ENCODE data around the gene SENP3. TPM values are rescaled to one million over a fixed set of nuclear protein-coding genes. Genes with fewer than 3 reads are reported as not detected.

The SENP3 gene
- total and polyA plus RNA-seq, 2 donors (not counting 3 experiments of a cell fraction or from before 2014, with no cell fraction given) = 63.4 to 96.5 TPM

DNA sequence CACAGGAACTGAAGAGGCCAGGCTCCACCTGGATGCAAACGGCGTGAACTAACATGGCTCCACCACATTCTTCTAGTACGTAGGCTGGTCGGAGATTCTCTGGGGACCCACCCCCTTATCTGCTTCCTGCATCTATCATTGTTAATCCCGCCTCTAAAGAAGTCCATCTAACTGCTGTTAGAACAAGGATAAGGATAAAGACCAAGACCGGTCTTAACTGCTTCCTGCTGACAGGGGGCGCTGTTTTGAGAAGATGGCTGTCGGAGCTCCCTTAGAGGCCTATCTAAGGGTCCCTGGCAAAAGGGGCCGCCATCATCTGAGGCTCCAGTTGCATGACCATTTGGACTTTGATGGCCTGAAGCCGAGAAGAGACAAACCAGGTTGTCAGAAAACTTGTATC lies 38.7 kb upstream of the SENP3 start:
- FAIRE-seq (peak; percentile 8), DNase-seq (ENCODE audit: low read depth, low spot score) (peak; percentile 9)
- no peaks in the 10 kb centered on the region for H3K36me3 ChIP-seq (ENCODE audit: control insufficient read depth in 2 of 2, extremely low read depth in 1 of 2, insufficient read depth in 2 of 2, low read length in 2 of 2)
- no peaks in the 10 kb centered on the region for H3K4me1 ChIP-seq (ENCODE audit: control insufficient read depth, extremely low read depth, insufficient read depth, low read length)
- dilution Hi-C loops (cut with MboI; ENCODE audit: extremely low pct_ligation_motif_present, low sequenced_read_pairs) (no loop called here), intact Hi-C loops (cut with micrococcal nuclease) (loop anchor here (2.0 kb wide), 1 partner anchor 38 kb away; the partner anchor contains the start of gene SENP3)
- H3K79me2 ChIP-seq (ENCODE audit: control insufficient read depth, insufficient read depth, low read length) = no peaks in the 10 kb centered on the region
- H3K9me1 ChIP-seq (replicated peaks; ENCODE audit: control insufficient read depth, extremely low read depth, insufficient read depth, low read length) = no peaks in the 10 kb centered on the region
- POLR2A ChIA-PET = no interaction called here
- H2AFZ ChIP-seq (ENCODE audit: low read depth, low read length) = no peak overlapping the region
- H3K27ac ChIP-seq (ENCODE audit: insufficient read depth, low read depth, low read length) = no peak overlapping the region
- no peaks in the 10 kb centered on the region for H3K9me3 ChIP-seq (replicated peaks; ENCODE audit: control insufficient read depth, insufficient read depth, low read length)
- TF ChIP-seq CTCF (IDR thresholded peaks at IDR 0.05; ENCODE audit: extremely low read depth in 1 of 2, insufficient read depth in 1 of 2, low read depth in 1 of 2, low read length in 2 of 2) (peak; percentile 22 to 33), MYC (IDR thresholded peaks at IDR 0.05; ENCODE audit: low read depth, low read length) (no peak)
- H3K9ac ChIP-seq (replicated peaks; ENCODE audit: extremely low read depth, insufficient read depth, low read length) = no peak overlapping the region
- no peaks in the 10 kb centered on the region for H4K20me1 ChIP-seq (replicated peaks; ENCODE audit: control insufficient read depth, extremely low read depth, insufficient read depth, low read length)
- H3K4me3 ChIP-seq (replicated peaks in 1 of 3; ENCODE audit: insufficient read depth in 1 of 3, low read depth in 1 of 3, low read length in 3 of 3) = no peak overlapping the region
- no peaks in the 10 kb centered on the region for H3K27me3 ChIP-seq (ENCODE audit: control insufficient read depth in 2 of 2, insufficient read depth in 2 of 2, low read length in 2 of 2)
- no peak overlapping the region for H3K4me2 ChIP-seq (ENCODE audit: insufficient read depth, low read length)
- CTCF ChIA-PET = interaction anchor here (0.6 to 5.7 kb wide), 12 partner anchors 8 to 146 kb away, joined by 3 to 62 read pairs (median 4); partner anchors contain the start of genes SENP3 and TNFSF13
- BruUV-seq (replicated peaks) = no TSS peak

DNA sequence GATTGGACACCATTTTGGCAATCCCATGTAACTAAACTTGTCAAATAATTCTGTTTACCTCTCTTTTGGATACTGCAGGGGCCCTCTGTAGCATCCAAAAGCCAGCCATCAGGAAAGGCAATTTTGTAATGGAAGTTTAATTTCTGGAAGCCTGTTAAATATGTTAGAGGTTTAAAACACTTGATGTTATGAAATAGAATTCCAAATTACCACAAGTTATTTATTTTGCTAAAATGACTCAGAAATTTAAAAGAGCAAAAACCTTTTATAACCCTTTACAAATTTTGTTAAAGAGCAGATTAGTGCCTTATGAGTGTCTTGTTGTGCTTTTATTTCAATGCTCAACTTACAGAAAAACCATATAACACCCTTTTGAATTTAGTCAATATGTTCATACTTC lies 32.9 kb upstream of the SENP3 start:
- Histone ChIP-seq H3K4me3 (replicated peaks in 1 of 3; ENCODE audit: insufficient read depth in 1 of 3, low read depth in 1 of 3, low read length in 3 of 3) (no peak overlapping the region), H3K9ac (replicated peaks; ENCODE audit: extremely low read depth, insufficient read depth, low read length) (no peak overlapping the region), H3K9me3 (replicated peaks; ENCODE audit: control insufficient read depth, insufficient read depth, low read length) (no peaks in the 10 kb centered on the region), H2AFZ (ENCODE audit: low read depth, low read length) (no peak overlapping the region), H3K9me1 (replicated peaks; ENCODE audit: control insufficient read depth, extremely low read depth, insufficient read depth, low read length) (no peaks in the 10 kb centered on the region), H3K36me3 (ENCODE audit: control insufficient read depth in 2 of 2, extremely low read depth in 1 of 2, insufficient read depth in 2 of 2, low read length in 2 of 2) (no peaks in the 10 kb centered on the region), H3K4me2 (ENCODE audit: insufficient read depth, low read length) (no peak overlapping the region), H4K20me1 (replicated peaks; ENCODE audit: control insufficient read depth, extremely low read depth, insufficient read depth, low read length) (no peaks in the 10 kb centered on the region), H3K4me1 (ENCODE audit: control insufficient read depth, extremely low read depth, insufficient read depth, low read length) (no peaks in the 10 kb centered on the region), H3K27me3 (ENCODE audit: control insufficient read depth in 2 of 2, insufficient read depth in 2 of 2, low read length in 2 of 2) (no peaks in the 10 kb centered on the region), H3K79me2 (ENCODE audit: control insufficient read depth, insufficient read depth, low read length) (no peaks in the 10 kb centered on the region), H3K27ac (ENCODE audit: insufficient read depth, low read depth, low read length) (no peak overlapping the region)
- POLR2A ChIA-PET = no interaction called here
- FAIRE-seq (no peak), DNase-seq (ENCODE audit: low read depth, low spot score) (no peak)
- CTCF ChIA-PET = no interaction called here
- intact Hi-C loops (cut with micrococcal nuclease) (no loop called here), dilution Hi-C loops (cut with MboI; ENCODE audit: extremely low pct_ligation_motif_present, low sequenced_read_pairs) (no loop called here)
- no TSS peak for BruUV-seq (replicated peaks)
- no peak for TF ChIP-seq FOS (IDR thresholded peaks at IDR 0.05; ENCODE audit: borderline replicate concordance, insufficient read depth, low read length)
- no peak for TF ChIP-seq EZH2 (IDR thresholded peaks at IDR 0.05; ENCODE audit: borderline replicate concordance, low read depth, low read length, severe bottlenecking)
- TF ChIP-seq JUN (IDR thresholded peaks at IDR 0.05; ENCODE audit: borderline replicate concordance, insufficient read depth, insufficient read length, low read depth) = no peak
- no peak for TF ChIP-seq GATA2 (IDR thresholded peaks at IDR 0.05; ENCODE audit: insufficient read depth, insufficient read length, low read depth, low read length)
- TF ChIP-seq POLR2A (IDR thresholded peaks at IDR 0.05; ENCODE audit: low read depth, low read length) = no peak
- TF ChIP-seq, protein P1, sequence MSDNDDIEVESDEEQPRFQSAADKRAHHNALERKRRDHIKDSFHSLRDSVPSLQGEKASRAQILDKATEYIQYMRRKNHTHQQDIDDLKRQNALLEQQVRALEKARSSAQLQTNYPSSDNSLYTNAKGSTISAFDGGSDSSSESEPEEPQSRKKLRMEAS (IDR thresholded peaks at IDR 0.05; ENCODE audit: insufficient read depth, insufficient read length) = no peak
- no peak for TF ChIP-seq CTCF (IDR thresholded peaks at IDR 0.05; ENCODE audit: extremely low read depth in 1 of 2, insufficient read depth in 1 of 2, low read depth in 1 of 2, low read length in 2 of 2)
- TF ChIP-seq POLR2AphosphoS5 (IDR thresholded peaks at IDR 0.05; ENCODE audit: insufficient read depth, low read depth, low read length) = no peak
- no peak for TF ChIP-seq MYC (IDR thresholded peaks at IDR 0.05; ENCODE audit: low read depth, low read length)
